Activated T-helper 1 cell treated with anti-CD3 and anti-CD28 coated beads, Interleukin-2, amount 50 U/mL, for 16 hours (primary cell): ENCODE measurements around the gene TCFL5.

ENCODE experiments used
- DNase-seq, 2 donors: peaks; one replicate each; pipeline ENCODE4 v3.0.0-alpha.2; 2020; ENCODE audit warnings: low read depth in 1 of 2, low spot score in 1 of 2

TCFL5 gene

DNA sequence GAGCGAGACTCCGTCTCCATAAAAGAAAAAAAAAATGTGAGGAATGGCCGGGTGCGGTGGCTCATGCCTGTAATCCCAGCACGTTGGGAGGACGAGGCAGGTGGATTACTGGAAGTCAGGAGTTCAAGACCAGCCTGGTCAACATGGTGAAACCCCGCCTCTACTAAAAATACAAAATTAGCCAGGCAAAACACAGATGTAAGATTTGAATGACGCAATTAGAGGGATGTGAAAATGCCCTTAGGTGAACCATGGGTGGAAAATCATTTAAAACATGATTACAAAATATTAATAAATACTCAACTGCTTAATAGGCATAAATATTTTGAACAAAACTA lies 23.9 kb downstream of the TCFL5 start:
- no peak for DNase-seq

DNA sequence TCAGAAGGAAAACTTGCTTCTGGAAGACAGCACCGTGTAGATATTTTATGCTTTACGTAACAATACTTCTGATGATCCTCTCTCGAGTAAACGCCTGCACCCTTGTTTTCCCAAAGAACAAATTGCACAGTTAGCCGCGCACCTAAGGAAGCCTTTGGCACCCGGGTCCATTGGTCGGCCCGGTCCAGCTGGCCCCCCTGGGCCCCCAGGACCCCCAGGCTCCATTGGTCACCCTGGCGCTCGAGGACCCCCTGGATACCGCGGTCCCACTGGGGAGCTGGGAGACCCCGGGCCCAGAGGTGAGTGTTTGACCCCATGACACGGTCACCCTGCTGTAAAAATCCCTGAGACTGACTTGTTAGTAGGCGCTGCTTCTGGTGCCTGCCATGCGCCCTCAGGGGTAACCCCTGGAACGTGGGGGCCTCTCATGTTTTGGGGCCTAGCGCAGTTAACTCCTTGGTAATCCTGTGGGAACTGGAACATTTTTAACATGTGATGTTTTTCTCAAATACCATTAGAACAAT lies 24.6 kb downstream of the TCFL5 start:
- no peak for DNase-seq

DNA sequence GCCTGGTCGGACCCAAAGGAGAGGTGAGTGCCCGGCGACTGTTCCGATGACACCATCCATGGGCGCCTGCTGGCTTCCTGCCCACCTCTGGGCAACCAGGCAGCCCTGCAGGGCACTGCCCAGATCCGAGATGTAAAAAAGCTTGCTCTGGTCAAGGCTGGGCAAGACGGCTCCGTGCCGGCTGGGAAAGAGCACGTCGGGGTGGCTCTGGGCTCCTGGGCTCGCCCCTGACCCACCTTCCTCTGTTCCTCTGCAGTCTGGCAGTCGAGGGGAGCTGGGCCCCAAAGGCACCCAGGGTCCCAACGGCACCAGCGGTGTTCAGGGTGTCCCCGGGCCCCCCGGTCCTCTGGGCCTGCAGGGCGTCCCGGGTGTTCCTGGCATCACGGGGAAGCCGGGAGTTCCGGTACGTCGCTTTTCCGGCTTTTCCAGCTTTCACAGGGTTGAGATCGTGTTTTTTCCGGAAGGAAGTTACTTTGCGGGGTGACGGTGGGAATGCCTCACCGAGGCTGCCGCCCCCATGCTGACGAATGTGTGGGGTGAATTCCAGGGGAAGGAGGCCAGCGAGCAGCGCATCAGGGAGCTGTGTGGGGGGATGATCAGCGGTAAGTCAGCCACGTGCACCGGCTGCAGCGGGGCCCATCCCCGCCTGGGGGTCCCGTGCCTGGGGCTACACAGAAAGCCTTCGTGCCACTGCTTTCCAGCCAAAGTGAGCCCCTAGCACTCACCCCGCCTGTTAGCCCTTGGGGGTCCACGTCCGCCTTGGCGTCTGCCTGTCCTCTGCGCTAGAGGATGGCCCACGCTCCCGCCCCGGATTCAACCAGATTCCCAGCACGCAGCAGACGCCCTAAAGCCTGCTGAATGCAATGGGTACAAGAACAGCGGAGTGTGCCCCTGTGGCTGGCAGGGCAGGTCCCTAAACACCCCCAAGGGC lies 25.4 kb downstream of the TCFL5 start:
- no peak for DNase-seq

DNA sequence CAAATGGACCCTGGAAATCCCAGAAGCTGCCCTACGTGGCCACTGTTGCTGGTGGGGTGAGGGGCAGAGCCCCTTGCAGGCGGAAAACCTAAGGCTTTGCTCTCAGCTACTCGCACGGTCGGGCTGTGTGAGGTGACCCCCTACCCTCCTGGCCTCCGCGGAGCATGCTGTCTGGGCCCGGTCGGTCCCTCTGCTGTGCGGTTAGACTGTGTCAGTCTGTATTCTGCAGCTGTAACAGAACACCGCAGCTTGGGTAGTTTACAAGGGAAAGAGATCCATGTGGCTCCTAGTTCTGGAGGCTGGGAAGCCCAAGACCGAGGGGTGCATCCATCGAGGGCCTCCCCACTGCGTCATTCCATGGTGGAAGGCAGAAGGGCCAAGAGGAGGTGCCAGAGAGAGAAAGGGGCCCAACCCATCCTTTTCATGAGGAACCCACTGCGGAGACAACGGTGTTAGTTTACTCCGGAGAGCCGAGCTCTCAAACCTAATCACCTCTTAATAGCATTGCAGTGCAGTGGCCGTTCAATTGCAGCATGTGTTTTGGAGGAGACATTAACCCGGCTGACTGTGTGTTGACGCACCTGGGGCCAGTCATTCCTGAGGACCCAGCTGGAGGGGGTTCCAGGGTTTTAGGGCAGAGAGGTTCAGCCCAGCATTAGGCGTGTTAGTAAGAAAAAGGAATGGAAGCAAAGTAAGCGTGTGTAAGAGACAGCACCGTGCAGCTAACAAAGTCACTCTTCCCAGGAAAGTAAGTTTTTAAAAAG lies 26.5 kb downstream of the TCFL5 start:
- no peak for DNase-seq

DNA sequence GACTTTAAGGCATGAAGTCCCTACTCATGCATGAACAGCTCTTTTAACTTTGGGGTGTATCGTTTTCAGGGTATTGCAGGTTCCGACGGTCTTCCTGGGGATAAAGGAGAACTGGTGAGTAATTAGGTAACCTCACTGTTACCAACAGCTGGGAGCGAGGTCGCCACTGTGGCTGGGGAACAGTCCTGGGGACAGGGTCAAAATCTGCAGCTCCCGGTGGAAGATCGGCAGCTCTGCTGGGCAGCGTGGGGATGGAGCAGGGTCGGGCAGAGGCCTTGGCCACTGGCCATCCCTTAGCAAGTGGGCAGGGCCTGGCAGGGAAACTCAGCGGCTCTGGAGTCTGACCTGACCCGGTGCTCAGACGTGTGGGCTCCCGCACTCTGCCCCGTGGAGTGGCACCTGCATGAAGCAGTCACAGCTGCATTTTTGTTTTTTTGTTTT lies 28.7 kb downstream of the TCFL5 start:
- no peak for DNase-seq

DNA sequence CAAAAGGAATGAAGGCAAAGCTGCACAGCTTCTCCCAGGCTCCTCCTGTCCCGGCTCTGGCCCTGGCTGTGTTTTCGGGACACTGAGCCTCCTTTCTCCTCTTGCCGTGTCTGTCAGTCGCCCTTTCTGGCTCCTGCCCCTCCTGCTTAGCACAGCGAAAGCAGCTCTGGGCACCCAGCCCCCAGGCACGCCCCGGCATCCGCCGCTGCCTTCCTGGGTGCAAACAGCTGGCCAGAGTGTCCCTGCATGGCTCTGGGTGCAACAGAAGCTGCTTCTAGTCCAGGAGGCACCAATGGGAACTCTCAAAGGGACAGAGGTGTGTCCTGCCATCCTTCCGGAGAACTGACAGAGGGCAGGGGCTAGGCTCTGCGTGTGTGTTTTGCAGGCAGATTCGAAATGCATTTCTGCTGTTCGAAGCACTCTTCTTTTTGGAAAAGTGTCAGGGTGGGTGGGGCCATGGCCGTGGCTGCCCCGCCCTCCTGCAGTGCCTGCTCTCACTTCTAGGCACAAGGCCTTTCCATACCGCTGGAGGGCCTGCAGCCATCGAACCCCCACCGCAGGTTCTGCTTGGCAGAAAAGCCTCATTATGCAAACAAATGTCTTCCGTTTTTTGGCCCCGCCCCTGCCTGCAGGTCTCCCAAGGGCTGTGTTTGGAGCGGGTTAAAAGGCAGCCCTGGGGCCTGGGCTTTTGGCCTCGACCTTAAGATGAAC lies 29.3 kb downstream of the TCFL5 start:
- no peak for DNase-seq

DNA sequence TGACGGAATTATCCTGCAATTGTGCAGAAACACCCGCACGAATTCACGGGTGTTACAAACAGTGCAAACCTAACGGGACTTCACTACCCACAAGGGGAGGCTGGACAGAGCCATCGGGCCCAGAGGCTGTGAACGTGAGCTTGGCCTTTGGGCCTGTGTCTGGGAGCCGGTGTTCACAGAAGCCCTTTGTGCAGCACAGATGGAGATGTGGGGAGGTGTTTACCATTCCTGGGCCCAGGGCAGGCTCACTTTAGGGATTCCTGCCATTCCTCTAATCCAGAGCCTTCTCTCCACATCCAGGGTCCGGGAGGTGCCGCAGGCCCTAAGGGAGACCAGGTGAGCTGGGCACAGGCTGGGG lies 29.8 kb downstream of the TCFL5 start:
- no peak for DNase-seq

DNA sequence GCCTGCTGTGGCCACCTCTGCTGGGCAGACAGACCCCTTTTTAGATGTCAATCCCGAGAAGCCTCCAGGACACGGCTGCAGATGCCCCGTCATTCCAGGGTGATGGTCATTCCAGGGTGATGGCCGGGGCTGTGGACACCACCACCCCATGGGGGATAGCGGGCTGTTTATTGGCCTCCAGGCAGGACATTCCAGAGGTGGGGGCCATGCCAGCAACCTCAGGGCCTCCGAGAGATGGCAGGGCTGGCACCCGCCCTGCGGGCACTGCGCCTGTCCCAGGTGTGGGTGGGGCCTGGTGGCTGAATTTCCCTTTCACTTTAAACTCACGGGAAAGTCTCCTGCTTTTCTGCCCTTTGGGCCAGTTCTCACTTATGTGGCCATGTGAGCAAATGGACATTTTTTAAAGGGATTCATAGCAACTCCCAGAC lies 30.2 kb downstream of the TCFL5 start:
- no peak for DNase-seq

DNA sequence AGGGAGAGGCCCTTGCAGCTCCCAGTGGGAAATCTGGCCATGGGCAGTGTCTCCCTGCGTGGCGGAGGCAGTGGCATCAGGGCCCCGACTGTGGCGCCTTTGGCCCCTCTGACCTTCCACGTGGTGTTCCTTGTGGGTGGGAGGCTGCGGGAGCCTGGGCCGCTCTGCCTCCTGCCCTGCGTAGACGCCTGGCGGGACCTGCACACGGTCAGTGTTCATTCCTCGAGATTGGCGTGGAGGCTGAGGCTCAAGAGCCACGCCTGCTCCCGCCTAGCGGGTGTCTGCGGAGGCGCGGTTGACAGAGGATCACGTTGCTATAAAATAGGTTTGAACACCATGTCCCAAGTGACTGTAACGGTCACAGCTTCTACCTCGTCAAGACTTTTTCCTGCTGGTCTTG lies 30.8 kb downstream of the TCFL5 start:
- DNase-seq, result no peak

DNA sequence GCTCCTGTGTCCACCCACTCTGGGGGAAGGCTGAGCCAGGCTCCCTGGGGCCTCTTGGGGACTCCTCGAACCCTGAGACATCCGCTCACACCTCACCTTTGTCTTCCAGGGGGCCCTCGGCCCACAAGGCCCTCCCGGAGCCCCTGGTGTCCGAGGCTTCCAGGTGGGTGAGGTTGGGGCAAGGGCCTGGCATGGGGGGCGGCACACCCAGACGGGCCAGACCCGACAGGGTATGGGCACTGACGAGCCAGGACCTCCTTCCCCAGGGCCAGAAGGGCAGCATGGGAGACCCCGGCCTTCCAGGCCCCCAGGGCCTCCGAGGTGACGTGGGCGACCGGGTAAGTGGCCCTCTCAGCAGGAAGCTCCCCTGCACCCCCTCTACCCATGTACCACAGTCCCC lies 31.4 kb downstream of the TCFL5 start:
- DNase-seq, result no peak

DNA sequence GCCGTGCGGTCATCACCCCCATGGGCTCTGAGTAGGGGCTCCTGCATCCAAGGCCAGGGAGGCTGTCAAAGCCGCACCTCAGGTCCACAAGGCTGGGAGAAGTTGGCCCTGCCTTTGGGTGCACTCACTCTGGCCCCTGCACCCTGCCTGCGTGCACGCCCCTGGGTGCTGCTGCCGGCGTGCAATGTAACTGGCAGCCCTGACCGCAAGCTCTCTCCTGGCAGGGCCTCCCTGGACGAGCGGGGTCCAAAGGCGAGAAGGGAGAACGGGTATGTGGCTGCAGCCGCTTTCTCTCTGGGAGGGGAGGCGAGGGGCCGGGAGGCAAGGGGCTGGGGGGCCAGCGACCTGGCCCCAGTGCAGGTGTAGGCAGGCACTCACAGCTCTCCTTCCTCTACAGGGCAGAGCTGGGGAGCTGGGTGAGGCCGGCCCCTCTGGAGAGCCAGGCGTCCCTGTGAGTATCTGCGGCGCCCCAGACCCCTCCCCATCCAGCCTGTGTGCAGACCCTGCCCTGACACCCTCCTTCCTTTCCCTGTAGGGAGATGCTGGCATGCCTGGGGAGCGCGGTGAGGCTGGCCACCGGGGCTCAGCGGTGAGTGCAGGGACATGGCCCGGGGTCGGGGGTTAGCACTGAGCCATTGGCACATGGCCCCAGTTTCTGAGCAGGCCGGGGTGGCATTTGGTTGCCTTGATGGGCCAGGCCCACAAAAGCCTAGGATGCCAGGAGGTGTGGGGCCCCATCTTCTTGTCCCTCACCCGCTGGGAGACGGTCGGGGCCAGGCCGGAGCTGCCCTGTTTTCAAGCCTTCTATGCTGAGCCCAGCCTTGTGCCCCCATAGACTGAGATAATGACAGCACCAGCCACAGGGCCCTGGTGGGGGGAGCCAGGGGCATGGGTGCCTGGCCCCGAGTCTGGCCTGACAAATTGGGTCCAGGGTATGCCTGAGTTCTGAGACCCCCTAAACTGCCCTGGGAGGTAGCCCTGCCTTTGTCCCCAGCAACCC lies 32.1 kb downstream of the TCFL5 start:
- no peak for DNase-seq

DNA sequence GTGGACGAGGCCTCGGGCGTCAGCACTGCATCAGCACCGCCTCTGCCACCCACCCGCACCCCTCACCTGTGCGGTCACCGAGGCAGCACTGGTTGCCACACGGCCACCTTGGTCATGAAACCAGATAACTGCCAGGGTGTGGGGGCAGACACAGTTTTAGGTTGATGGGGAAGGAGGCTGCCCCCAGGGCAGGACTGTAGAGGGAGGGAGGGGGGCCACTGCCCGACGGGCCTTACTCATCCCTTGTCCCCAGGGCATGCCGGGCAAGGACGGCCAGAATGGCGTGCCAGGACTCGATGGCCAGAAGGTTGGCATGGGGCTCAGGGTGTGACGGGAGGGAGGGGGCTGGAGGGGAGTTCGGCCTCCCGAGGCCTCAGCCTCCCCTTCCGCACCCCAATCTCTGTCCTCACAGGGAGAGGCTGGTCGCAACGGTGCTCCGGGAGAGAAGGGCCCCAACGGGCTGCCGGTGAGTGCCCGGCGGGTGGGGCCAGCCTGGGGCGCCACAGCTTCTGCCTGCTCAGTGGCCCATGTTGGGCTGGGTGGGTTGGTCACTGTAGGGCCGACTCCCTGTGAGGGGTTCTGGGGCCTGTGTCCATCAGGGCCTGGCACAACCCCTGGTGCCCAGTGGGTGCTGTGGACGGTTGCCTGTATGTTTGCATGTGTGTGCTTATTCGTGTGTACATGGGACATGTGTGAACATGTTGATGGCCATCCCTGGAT lies 33.0 kb downstream of the TCFL5 start:
- DNase-seq, result no peak

DNA sequence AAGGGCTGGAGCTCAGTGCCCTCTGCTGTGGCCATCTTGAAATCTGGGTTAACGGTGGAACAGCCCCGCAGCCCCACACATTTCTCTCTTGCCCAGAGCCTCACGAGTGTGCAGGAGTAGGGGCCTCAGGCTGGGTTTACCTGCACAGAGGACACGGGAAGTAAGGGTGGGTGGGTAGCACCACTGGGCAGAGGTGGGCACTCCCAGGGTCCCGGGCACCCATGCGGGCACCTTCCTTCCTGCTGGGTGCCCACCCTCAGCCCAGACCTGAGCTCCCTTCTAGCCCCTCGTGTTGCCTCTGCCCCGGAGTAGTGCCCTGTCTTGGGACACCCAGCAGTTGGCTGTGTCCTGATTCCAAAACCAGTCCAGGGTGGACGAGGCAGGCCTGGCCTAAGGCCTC lies 33.6 kb downstream of the TCFL5 start:
- no peak for DNase-seq

DNA sequence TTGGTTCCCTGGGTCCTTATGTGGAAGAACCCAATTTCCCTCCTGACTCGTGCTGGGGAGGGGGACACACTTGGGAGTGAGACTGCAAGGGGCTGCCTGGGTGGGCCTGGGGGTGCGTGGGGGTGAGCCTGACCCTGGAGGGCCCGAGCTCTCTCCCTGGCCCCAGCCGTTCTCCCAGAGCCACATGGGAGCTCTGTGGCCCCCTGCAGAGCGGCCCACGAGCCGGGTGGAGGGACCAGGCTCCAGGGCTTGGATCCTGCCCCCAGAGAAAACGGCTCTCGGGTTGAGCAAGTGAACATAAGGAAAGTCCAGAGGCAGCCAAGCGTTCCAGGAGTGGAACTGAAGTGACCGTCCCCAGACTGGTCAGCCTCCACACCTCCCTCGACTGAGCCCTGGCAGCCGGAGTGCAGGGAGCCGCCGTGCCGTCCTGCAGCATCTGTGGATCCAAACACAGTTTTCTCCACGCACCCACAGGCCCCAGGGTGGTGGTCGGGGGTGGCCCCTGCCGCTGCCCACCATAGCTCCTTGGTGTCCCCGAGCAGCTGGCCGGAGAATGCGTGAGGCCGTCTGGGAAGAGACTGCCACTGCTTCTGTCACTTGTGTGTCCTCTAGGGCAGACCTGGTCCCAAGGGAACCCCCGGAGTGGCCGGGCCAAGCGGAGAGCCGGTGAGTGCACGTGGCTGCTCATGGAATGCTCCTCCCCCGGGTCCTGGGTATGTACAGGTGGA lies 34.1 kb downstream of the TCFL5 start:
- DNase-seq, result no peak

DNA sequence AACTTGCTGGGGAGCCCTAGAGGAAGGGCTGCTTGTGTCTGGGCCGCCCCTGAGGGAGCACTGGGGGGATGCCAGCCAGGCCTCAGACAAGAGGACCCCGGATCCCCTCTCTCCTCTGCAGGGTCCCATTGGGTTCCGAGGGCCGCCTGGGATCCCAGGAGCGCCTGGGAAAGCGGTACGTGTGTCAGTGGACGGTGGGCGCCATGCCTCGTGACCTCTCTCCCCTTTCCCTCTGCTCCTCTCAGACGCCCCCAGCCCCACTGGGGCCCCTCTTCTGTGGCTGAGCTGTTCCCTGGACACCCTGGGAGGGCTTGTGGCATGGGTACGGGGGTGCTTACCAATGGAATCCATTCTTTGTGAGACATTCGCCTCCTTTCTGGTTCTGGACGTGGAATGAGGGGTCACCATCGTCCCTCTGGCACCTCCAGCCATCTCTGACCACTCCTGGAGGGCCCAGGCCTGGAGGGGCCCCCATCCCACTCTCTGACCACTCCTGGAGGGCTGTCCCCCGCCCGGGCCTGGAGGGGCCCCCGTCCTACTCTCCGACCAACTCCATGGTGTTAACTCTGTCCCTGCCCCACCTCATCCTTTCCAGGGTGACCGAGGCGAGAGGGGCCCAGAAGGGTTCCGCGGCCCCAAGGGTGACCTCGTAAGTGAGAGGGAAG lies 34.8 kb downstream of the TCFL5 start:
- DNase-seq, result no peak

DNA sequence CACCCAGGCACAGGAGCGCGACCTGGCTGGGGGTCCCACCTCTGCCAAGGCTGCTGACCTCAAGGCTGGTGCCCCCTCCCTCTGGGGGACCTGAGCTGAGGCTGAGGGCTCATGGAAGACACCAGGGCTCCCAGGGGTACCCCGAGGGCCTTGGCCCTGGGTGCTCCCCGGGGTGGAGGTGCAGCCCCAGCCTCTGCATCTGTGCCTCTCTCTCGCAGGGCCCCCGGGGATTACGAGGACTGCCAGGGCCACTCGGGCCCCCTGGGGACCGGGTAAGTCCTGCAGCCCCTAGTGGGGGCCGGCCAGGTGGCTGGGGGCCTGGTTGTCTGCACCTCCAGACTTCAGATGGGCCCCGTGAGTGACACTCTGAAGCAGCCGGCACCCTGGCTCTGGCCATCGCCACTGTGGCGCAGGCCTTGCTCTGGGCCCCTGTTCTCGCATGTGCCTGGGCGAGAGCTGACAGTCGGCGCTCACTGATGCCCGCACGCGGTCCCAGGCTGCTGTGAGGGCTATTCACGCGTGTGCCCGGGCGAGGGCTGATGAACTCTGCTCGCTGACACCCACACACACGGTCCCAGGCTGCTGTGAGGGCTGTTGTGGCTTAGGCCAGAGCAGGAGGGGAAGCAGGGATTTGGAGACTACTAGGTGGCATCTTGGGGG lies 35.5 kb downstream of the TCFL5 start:
- no peak for DNase-seq

DNA sequence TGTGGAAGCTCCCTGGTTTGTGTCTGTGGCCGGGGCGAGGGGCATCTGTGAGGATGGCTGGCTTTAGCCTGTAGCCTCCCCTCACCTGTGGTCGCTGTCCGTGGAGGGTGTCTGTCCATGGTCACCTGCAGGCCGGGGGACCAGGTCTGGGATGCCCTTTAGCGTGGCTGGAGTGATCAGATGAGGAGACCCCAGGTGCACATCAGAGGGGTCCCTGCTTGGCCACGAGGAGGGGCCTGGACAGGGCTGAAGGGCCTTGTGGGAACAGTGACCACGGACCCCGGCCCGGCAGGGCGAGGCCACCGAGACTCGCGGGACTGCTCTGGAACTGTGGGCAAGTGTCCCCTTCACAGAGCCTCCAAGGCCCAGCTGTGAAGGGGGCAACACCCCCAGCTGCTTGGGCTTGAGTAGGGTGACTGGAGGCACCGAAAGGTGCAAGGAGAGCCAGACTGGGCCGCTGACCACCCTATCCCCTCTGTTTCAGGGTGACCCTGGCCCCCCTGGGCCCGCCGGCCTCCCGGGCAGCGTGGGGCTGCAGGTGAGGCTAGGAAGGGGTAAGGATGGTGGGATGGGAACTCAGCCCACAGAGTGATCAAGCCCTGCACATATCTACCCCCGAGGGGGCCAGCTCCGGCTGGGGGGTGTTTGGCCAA lies 36.2 kb downstream of the TCFL5 start:
- no peak for DNase-seq
